CD4-positive, alpha-beta T cell (primary cell): ENCODE data around the gene PEF1. TPM values are rescaled to one million over a fixed set of nuclear protein-coding genes. Genes with fewer than 3 reads are reported as not detected.

ENCODE experiments used
- ATAC-seq: fragments of 200-7000 bp; cut with Tn5 transposase; one replicate; pipeline ENCODE4 v1.10.0; 2022; ENCODE audit warnings: mild to moderate bottlenecking; ENCODE audit not compliant: poor library complexity
- CTCF ChIA-PET: fragments of 350-600 bp; sonication (Branson Sonifier 250); formaldehyde crosslinking; loops from one replicate; lab custom pipeline; 2021; ENCODE audit warnings: antibody characterized with exemption, inconsistent platforms; lab: Charles Lee
- POLR2A ChIA-PET: fragments of 350-600 bp; sonication (Branson Sonifier 250); formaldehyde crosslinking; loops from one replicate; lab custom pipeline; 2021; ENCODE audit warnings: antibody characterized with exemption, inconsistent platforms; lab: Charles Lee
- DNase-seq, 14 experiments: peaks; one replicate each; pipeline ENCODE4 v3.0.0-alpha.2; 2013 to 2020; ENCODE audit warnings: mixed read lengths in 2 of 14
- H3K27ac ChIP-seq, 2 donors: one replicate each; pipeline versions ENCODE4 v1.5.1 to v1.7.0; 2013; ENCODE audit warnings: low read length in 2 of 2, low read depth in 1 of 2, mild to moderate bottlenecking in 1 of 2
- H3K27me3 ChIP-seq, 2 experiments: 1 replicate in 1 of 2; 2 replicates in 1 of 2; pipeline versions ENCODE4 v1.6.1 to v1.7.0; 2013; ENCODE audit warnings: low read length in 2 of 2, control low read depth in 1 of 2, mild to moderate bottlenecking in 1 of 2, moderate library complexity in 1 of 2; ENCODE audit not compliant: insufficient read depth in 2 of 2, control insufficient read depth in 1 of 2
- H3K36me3 ChIP-seq: one replicate; pipeline ENCODE4 v1.6.1; 2013; ENCODE audit warnings: low read length, control low read depth; ENCODE audit not compliant: insufficient read depth
- H3K4me1 ChIP-seq: one replicate; pipeline ENCODE4 v1.6.1; 2013; ENCODE audit warnings: low read length, control low read depth; ENCODE audit not compliant: insufficient read depth
- H3K4me3 ChIP-seq: one replicate; pipeline ENCODE4 v1.5.1; 2013; ENCODE audit warnings: mild to moderate bottlenecking, low read length, moderate library complexity
- H3K9me3 ChIP-seq, 2 experiments: 1 replicate in 1 of 2; 2 replicates in 1 of 2; pipeline versions ENCODE4 v1.6.1 to v1.7.0; 2013; ENCODE audit warnings: low read length in 2 of 2, mild to moderate bottlenecking in 2 of 2, control low read depth in 1 of 2, moderate library complexity in 1 of 2; ENCODE audit not compliant: control insufficient read depth in 1 of 2, insufficient read depth in 1 of 2
- H3K27ac Mint-ChIP-seq: one replicate; pipeline ENCODE4 v1.8.0; 2020; ENCODE audit warnings: mixed read lengths
- H3K27me3 Mint-ChIP-seq: one replicate; pipeline ENCODE4 v1.8.0; 2021; ENCODE audit warnings: mixed read lengths
- H3K36me3 Mint-ChIP-seq: one replicate; pipeline ENCODE4 v1.8.0; 2021; ENCODE audit warnings: low read depth, mixed read lengths
- H3K4me1 Mint-ChIP-seq: one replicate; pipeline ENCODE4 v1.8.0; 2021; ENCODE audit warnings: low read depth, mixed read lengths
- H3K4me3 Mint-ChIP-seq: one replicate; pipeline ENCODE4 v1.8.0; 2020; ENCODE audit warnings: mild to moderate bottlenecking, mixed read lengths
- H3K9me3 Mint-ChIP-seq: one replicate; pipeline ENCODE4 v1.8.0; 2020; ENCODE audit warnings: mixed read lengths
- intact Hi-C, 2 experiments: fragments of 100-400 bp; cut with DNase I in 1 of 2; cut with micrococcal nuclease in 1 of 2; formaldehyde crosslinking; loops; one replicate each; pipeline versions ENCODE4 v1.15.1 to v1.9.0; 2023 to 2025; cut with DNase I, micrococcal nuclease
- total RNA-seq, 174 experiments: library from RNA in 2 of 174; stranded (reverse) in 2 of 174; gene quantifications; one replicate each; pipeline ENCODE4 v1.2.3 and lab custom pipeline; 2021 to 2026
- TF ChIP-seq, protein P1 (sequence below): fragments of 200-600 bp; IDR thresholded peaks from one replicate; pipeline ENCODE4 v1.8.0; 2022; ENCODE audit warnings: antibody characterized with exemption, mild to moderate bottlenecking

The PEF1 gene
- total RNA-seq, 2 experiments from 2014 or later = 42.3 to 45.9 TPM

DNA sequence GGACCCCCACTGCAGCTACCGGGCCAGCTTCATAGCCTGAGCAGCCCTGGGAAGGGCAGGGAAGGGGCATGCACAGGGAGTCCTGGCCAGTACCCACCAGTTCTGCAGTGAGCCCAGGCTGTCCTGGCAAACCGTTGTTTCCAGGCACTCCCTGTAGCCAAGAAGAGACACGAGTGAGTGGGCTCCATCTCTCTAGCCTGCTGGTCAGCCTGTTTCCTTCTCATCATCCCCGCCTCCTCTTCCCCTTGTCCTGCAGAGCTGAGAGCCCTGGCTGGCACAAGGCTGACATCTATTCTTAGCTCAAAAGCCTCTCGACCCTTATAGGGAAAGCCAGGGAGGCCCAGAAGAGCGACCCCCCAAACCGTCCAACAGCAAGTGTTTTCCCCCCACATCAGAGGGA lies 30.5 kb upstream of the PEF1 start:
- H3K4me3 Mint-ChIP-seq = no peak overlapping the region
- Histone ChIP-seq H3K27ac (no peak overlapping the region), H3K4me1 (peaks cover 6% of the 10 kb centered on the region), H3K36me3 (no peaks in the 10 kb centered on the region), H3K4me3 (no peak overlapping the region), H3K9me3 (no peaks in the 10 kb centered on the region), H3K27me3 (peaks cover 0 to 7% of the 10 kb centered on the region in 2 experiments)
- CTCF ChIA-PET = no interaction called here
- POLR2A ChIA-PET = no interaction called here
- TF ChIP-seq, protein P1, sequence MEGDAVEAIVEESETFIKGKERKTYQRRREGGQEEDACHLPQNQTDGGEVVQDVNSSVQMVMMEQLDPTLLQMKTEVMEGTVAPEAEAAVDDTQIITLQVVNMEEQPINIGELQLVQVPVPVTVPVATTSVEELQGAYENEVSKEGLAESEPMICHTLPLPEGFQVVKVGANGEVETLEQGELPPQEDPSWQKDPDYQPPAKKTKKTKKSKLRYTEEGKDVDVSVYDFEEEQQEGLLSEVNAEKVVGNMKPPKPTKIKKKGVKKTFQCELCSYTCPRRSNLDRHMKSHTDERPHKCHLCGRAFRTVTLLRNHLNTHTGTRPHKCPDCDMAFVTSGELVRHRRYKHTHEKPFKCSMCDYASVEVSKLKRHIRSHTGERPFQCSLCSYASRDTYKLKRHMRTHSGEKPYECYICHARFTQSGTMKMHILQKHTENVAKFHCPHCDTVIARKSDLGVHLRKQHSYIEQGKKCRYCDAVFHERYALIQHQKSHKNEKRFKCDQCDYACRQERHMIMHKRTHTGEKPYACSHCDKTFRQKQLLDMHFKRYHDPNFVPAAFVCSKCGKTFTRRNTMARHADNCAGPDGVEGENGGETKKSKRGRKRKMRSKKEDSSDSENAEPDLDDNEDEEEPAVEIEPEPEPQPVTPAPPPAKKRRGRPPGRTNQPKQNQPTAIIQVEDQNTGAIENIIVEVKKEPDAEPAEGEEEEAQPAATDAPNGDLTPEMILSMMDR = no peak
- H3K9me3 Mint-ChIP-seq = no peaks in the 10 kb centered on the region
- DNase-seq (no peak), ATAC-seq (no peak)
- no peak overlapping the region for H3K27ac Mint-ChIP-seq
- H3K27me3 Mint-ChIP-seq = peaks cover 8% of the 10 kb centered on the region
- intact Hi-C loops = no loop called here
- H3K4me1 Mint-ChIP-seq = peaks cover 2% of the 10 kb centered on the region
- H3K36me3 Mint-ChIP-seq = no peaks in the 10 kb centered on the region

DNA sequence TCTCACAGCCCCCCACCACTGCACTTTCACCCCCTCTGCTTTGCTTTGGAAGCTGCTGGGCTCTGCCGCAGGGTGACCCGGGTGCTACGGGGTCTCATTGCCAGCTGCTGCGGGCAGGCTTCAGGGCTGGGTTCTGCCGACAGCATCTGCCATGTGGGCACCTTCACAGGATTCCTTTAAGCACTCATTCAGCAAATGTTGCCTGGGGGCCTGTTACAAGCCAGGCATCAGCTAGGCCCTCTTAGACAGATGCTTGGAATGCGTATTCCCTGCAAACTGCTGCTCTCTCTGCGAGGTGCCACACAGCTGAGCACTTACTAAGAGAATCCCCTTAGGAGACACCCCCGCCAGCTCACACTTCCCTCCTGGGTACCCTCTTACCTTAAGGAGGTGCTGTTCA lies 29.9 kb upstream of the PEF1 start:
- no peak for ATAC-seq
- Histone ChIP-seq H3K4me3 (no peak overlapping the region), H3K9me3 (no peaks in the 10 kb centered on the region), H3K27me3 (peaks cover 4 to 10% of the 10 kb centered on the region in 2 experiments), H3K4me1 (peaks cover 11% of the 10 kb centered on the region), H3K27ac (no peak overlapping the region), H3K36me3 (no peaks in the 10 kb centered on the region)
- ChIA-PET POLR2A (no interaction called here), CTCF (no interaction called here)
- intact Hi-C loops = no loop called here
- H3K27me3 Mint-ChIP-seq = peaks cover 13% of the 10 kb centered on the region
- DNase-seq = no peak
- no peak overlapping the region for H3K27ac Mint-ChIP-seq
- H3K4me3 Mint-ChIP-seq = no peak overlapping the region
- no peaks in the 10 kb centered on the region for H3K9me3 Mint-ChIP-seq
- TF ChIP-seq, protein P1 = no peak
- H3K4me1 Mint-ChIP-seq = peaks cover 6% of the 10 kb centered on the region
- H3K36me3 Mint-ChIP-seq = no peaks in the 10 kb centered on the region

DNA sequence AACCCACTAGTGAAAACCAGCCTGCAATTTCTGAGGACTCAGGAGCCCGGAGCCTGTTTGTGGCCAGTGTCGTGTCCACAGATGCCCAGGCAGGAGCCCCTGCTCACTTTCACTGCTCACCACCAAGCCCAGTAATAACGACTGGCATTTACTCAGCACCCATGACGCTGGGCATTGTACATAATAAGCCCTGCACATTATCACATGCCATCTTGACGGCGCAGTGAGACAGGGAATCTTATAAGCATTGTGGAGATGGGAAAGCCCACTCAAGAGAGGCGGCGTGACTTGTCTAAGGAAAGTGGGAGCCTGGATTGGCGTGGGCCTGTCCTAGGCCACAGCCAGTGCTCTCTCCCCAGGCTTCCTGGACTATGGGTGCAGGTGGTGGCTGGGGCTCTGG lies 28.8 kb upstream of the PEF1 start:
- H3K36me3 Mint-ChIP-seq = no peaks in the 10 kb centered on the region
- Histone ChIP-seq H3K27me3 (peaks cover 4 to 16% of the 10 kb centered on the region in 2 experiments), H3K9me3 (no peaks in the 10 kb centered on the region), H3K27ac (no peak overlapping the region), H3K36me3 (no peaks in the 10 kb centered on the region), H3K4me3 (no peak overlapping the region), H3K4me1 (peaks cover 12% of the 10 kb centered on the region)
- ChIA-PET CTCF (no interaction called here), POLR2A (no interaction called here)
- intact Hi-C loops = no loop called here
- peaks cover 21% of the 10 kb centered on the region for H3K27me3 Mint-ChIP-seq
- H3K4me1 Mint-ChIP-seq = peaks cover 9% of the 10 kb centered on the region
- H3K27ac Mint-ChIP-seq = no peak overlapping the region
- no peak for DNase-seq
- TF ChIP-seq, protein P1 = no peak
- ATAC-seq = no peak
- no peak overlapping the region for H3K4me3 Mint-ChIP-seq
- no peaks in the 10 kb centered on the region for H3K9me3 Mint-ChIP-seq
